Type B pancreatic cell (in vitro differentiated cells): ENCODE measurements around the gene GDF15. TPM values are rescaled to one million over a fixed set of nuclear protein-coding genes. Genes with fewer than 3 reads are reported as not detected.

Experiments used
- DNase-seq: peaks from one replicate; pipeline ENCODE4 v3.0.0; 2021; ENCODE audit warnings: mixed read lengths; ENCODE audit not compliant: unreplicated experiment; ENCODE audit errors: extremely low spot score
- H3K27ac Mint-ChIP-seq: 2 replicates; pipeline ENCODE4 v1.8.0; 2021; ENCODE audit warnings: mild to moderate bottlenecking, mixed read lengths
- H3K27me3 Mint-ChIP-seq: 2 replicates; pipeline ENCODE4 v1.8.0; 2021; ENCODE audit warnings: mixed read lengths
- H3K36me3 Mint-ChIP-seq: 2 replicates; pipeline ENCODE4 v1.8.0; 2021; ENCODE audit warnings: mixed read lengths
- H3K4me1 Mint-ChIP-seq: one replicate; pipeline ENCODE4 v1.8.0; 2021; ENCODE audit warnings: mixed read lengths; ENCODE audit not compliant: unreplicated experiment
- H3K4me3 Mint-ChIP-seq: 2 replicates; pipeline ENCODE4 v1.8.0; 2021; ENCODE audit warnings: mild to moderate bottlenecking, mixed read lengths
- H3K9me3 Mint-ChIP-seq: 2 replicates; pipeline ENCODE4 v1.8.0; 2021; ENCODE audit warnings: mixed read lengths
- CTCF ChIP-seq: fragments of 200-600 bp; sonication (generic); conservative IDR thresholded peaks from 2 replicates; pipeline ENCODE4 v1.5.0; 2021; ENCODE audit warnings: antibody characterized with exemption, mild to moderate bottlenecking
- total RNA-seq: library from RNA; stranded (reverse); gene quantifications from 2 replicates; pipeline ENCODE4 v1.2.1, GENCODE V29; 2021; ENCODE audit warnings: low replicate concordance

The GDF15 gene
- total RNA-seq, 1 donor from 2014 or later: 102 TPM

DNA sequence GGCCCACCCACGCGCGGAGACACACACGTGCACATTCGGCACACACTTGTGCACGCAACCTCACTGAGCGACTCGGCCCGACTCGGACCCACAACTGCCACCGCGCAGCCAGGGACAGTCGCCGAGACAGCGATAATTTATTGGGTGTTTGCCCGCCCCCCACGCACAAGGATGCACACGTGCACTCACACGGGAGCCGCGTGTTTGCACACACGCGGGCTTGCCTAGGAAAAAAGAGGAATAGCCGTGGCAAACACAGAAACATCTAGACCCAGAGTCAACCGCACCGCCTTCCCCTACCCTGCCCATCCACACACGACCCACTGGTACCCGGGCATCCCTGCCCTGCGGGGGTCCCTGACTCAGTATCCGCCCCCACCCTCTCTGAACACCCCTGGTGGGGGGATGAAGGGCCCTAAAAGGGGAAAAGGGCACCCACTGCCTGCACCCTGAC lies 32.1 kb downstream of the GDF15 start:
- Mint-ChIP-seq H3K4me1 (peaks cover 44% of the 10 kb centered on the region), H3K27ac (peak overlapping the region; percentile 94), H3K4me3 (peak overlapping the region; percentile 86), H3K36me3 (no peaks in the 10 kb centered on the region), H3K9me3 (no peaks in the 10 kb centered on the region), H3K27me3 (no peaks in the 10 kb centered on the region)
- no peak for TF ChIP-seq CTCF
- DNase-seq: no peak

- no peak for TF ChIP-seq CTCF
- H3K27ac Mint-ChIP-seq: peak overlapping the region; percentile 94
- H3K27me3 Mint-ChIP-seq: no peaks in the 10 kb centered on the region
- H3K36me3 Mint-ChIP-seq: no peaks in the 10 kb centered on the region
- peak overlapping the region; percentile 86 for H3K4me3 Mint-ChIP-seq
- peaks cover 47% of the 10 kb centered on the region for H3K4me1 Mint-ChIP-seq
- no peaks in the 10 kb centered on the region for H3K9me3 Mint-ChIP-seq
- DNase-seq: no peak
Measured at GRCh38 chr19:18418483-18419194, 32.7 kb downstream of the GDF15 start.

- Mint-ChIP-seq H3K27ac (peak within 1 kb of the TSS; percentile 94), H3K4me1 (peaks cover 49% of the 10 kb centered on the region), H3K27me3 (no peaks in the 10 kb centered on the region), H3K9me3 (no peaks in the 10 kb centered on the region), H3K36me3 (no peaks in the 10 kb centered on the region), H3K4me3 (peak within 1 kb of the TSS; percentile 90)
- peak; percentile 67 for TF ChIP-seq CTCF
- DNase-seq: no peak
Measured at GRCh38 chr19:18419195-18419698, 33.3 kb downstream of the GDF15 start, which contains the start of gene SSBP4. Gene SSBP4 (plus strand): TSS chr19:18419398. CDS start chr19:18419649, 251 bp downstream.

DNA sequence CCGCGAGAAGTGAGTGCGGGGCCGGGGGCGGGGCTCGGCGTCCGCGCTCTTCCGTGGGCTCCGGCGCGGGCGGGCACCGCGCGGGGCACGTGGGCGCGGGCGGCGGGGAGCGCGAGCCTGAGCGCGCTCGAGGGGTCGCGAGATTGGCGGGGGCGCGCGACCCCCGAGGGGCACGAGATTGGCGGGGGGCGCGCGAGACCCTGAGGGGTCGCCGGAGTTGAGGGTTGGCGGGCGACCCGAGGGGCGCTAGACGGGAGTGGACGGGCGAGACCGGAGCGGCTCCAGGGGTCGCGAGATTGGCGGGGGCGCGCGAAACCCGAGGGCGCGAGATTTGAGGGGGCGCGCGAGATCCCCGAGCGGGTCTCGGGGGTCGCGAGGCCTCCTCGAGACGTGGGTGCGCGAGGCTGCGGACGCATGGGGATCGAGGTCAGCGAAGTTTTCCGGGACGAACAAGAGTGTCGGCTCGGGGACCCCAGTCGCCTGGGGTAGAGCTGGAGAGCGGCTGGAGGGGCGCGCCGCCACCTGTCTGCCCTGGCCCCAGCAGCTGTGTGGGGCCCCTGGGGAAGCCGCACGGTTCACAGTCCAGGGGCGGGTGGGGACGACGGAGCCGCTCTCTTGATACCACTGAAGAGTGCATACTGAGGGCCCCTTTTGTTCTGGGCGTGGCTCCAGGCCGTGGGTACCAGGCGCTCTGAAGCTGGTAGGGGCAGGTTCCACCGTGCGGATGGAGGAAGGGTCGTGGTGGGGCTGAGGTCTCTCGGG lies 33.9 kb downstream of the GDF15 start:
- Mint-ChIP-seq H3K4me1 (peaks cover 49% of the 10 kb centered on the region), H3K4me3 (peak overlapping the region; percentile 90), H3K36me3 (no peaks in the 10 kb centered on the region), H3K27me3 (no peaks in the 10 kb centered on the region), H3K27ac (peak overlapping the region; percentile 69), H3K9me3 (no peaks in the 10 kb centered on the region)
- TF ChIP-seq CTCF: no peak
- no peak for DNase-seq

DNA sequence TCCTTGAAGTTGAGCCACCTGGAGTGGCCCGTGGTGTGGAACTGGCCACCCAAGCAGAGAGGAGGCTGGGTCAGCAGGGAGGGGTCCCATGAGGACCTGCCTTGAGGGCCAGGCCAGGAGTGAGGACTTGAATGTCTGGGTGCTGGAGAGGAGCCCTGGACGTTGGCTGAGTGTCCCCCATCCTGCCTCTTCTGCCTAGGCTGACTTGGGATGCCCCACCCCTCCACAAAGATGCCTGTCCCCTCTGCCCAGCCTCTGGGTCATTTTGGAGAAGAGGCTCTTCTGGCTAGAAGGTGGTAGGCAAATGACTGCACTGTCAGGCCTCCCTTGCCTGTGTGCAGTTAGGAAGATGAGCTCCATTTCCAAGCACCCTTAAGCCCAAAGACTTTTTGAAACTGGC lies 35.0 kb downstream of the GDF15 start:
- H3K36me3 Mint-ChIP-seq: no peaks in the 10 kb centered on the region
- TF ChIP-seq CTCF: no peak
- no peaks in the 10 kb centered on the region for H3K27me3 Mint-ChIP-seq
- H3K27ac Mint-ChIP-seq: peak overlapping the region; percentile 69
- no peak for DNase-seq
- no peaks in the 10 kb centered on the region for H3K9me3 Mint-ChIP-seq
- peak overlapping the region; percentile 90 for H3K4me3 Mint-ChIP-seq
- peaks cover 48% of the 10 kb centered on the region for H3K4me1 Mint-ChIP-seq
